ENCODE measurements around the gene MATR3.

DNA sequence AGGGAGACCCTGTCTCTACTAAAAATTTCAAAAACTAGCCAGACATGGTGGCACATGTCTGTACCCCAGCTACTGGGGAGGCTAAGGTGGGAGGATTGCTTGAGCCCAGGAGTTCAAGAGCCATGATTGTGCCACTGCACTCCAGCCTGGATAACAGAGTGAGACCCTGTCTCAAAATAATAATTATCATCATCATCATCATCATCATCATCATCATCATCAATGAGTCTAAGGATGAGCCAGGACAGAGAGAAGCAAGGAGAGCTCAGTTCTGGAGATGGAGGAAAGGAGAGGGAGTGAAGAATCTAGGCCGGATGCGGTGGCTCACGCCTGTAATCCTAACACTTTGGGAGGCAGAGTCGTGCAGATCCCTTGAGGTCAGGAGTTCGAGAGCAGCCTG is 36.7 kb upstream of the MATR3 start:
- TF ChIP-seq POLR2A (IDR thresholded peaks at IDR 0.05; ENCODE audit: low read depth, low read length), result no peak
- TF ChIP-seq TAF1 (IDR thresholded peaks at IDR 0.05; ENCODE audit: borderline replicate concordance, low read depth, low read length), result no peak
- TF ChIP-seq POLR2AphosphoS5 (IDR thresholded peaks at IDR 0.05; ENCODE audit: low read depth, low read length), result no peak

Measured in GM12892 (cell line).